SK-N-SH treated with all-trans-retinoic acid at 6 μM for 48 hours (cell line): ENCODE measurements around the gene ZEB1.

Experiments
- ATAC-seq: fragments of 200-7000 bp; cut with Tn5 transposase; 3 replicates; pipeline ENCODE4 v1.9.1; 2020; ENCODE audit warnings: mild to moderate bottlenecking, moderate library complexity
- ARNTL ChIP-seq: fragments of 450-650 bp; formaldehyde crosslinking; IDR thresholded peaks from 2 replicates; pipeline ENCODE4 v1.5.0; 2020; ENCODE audit warnings: low read depth, mild to moderate bottlenecking, moderate library complexity, borderline replicate concordance
- BACH2 ChIP-seq: fragments of 250-450 bp; sonication (Bioruptor Pico); IDR thresholded peaks from 2 replicates; pipeline ENCODE4 v1.9.0; 2021; ENCODE audit warnings: mild to moderate bottlenecking, borderline replicate concordance
- CSRNP3 ChIP-seq: fragments of 250-450 bp; sonication (Bioruptor Pico); IDR thresholded peaks from 2 replicates; pipeline ENCODE4 v1.5.1; 2021; ENCODE audit warnings: mild to moderate bottlenecking, moderate library complexity
- ESRRG ChIP-seq: fragments of 250-450 bp; sonication (Bioruptor Pico); IDR thresholded peaks from 2 replicates; pipeline ENCODE4 v1.6.1; 2021; ENCODE audit warnings: mild to moderate bottlenecking
- GLIS3 ChIP-seq: fragments of 250-450 bp; sonication (Bioruptor Pico); IDR thresholded peaks from 2 replicates; pipeline ENCODE4 v1.5.0; 2020; ENCODE audit warnings: mild to moderate bottlenecking, moderate library complexity
- ISL1 ChIP-seq: fragments of 250-450 bp; sonication (Bioruptor Pico); IDR thresholded peaks from 2 replicates; pipeline ENCODE4 v2.1.2; 2022; ENCODE audit warnings: mild to moderate bottlenecking, moderate library complexity
- OSR1 ChIP-seq: fragments of 250-450 bp; sonication (Bioruptor Pico); IDR thresholded peaks from 2 replicates; pipeline ENCODE4 v1.8.0; 2022; ENCODE audit warnings: moderate library complexity, mild to moderate bottlenecking, inconsistent platforms
- PPARA ChIP-seq: fragments of 250-450 bp; sonication (Bioruptor Pico); IDR thresholded peaks from 2 replicates; pipeline ENCODE4 v1.5.0; 2020; ENCODE audit warnings: mild to moderate bottlenecking, borderline replicate concordance
- RARB ChIP-seq: fragments of 250-450 bp; sonication (Bioruptor Pico); IDR thresholded peaks from 2 replicates; pipeline ENCODE4 v1.8.0; 2021; ENCODE audit warnings: mild to moderate bottlenecking, moderate library complexity
- SNAI2 ChIP-seq: fragments of 250-450 bp; sonication (Bioruptor Pico); IDR thresholded peaks from 2 replicates; pipeline ENCODE4 v1.5.0; 2020; ENCODE audit warnings: mild to moderate bottlenecking, moderate library complexity
- TCF4 ChIP-seq: fragments of 250-450 bp; sonication (Bioruptor Pico); IDR thresholded peaks from 2 replicates; pipeline ENCODE4 v1.8.0; 2021; ENCODE audit warnings: mild to moderate bottlenecking, moderate library complexity, borderline replicate concordance
- TOX ChIP-seq: fragments of 250-450 bp; sonication (Bioruptor Pico); IDR thresholded peaks from 2 replicates; pipeline ENCODE4 v1.8.0; 2021; ENCODE audit warnings: mild to moderate bottlenecking, moderate library complexity, borderline replicate concordance
- ZC3H10 ChIP-seq: fragments of 250-450 bp; sonication (Bioruptor Pico); IDR thresholded peaks from 2 replicates; pipeline ENCODE4 v1.5.1; 2021; ENCODE audit warnings: mild to moderate bottlenecking, moderate library complexity
- ZFP3 ChIP-seq: fragments of 250-450 bp; sonication (Bioruptor Pico); IDR thresholded peaks from 2 replicates; pipeline ENCODE4 v1.5.0; 2020; ENCODE audit warnings: mild to moderate bottlenecking, moderate library complexity
- ZFP30 ChIP-seq: fragments of 450-650 bp; formaldehyde crosslinking; IDR thresholded peaks from 2 replicates; pipeline ENCODE4 v1.5.0; 2022; ENCODE audit warnings: mild to moderate bottlenecking, moderate library complexity
- ZNF565 ChIP-seq: fragments of 450-650 bp; formaldehyde crosslinking; conservative IDR thresholded peaks from 2 replicates; pipeline ENCODE4 v1.5.0; 2020; ENCODE audit warnings: low read depth, mild to moderate bottlenecking, moderate library complexity
- ZNF70 ChIP-seq: fragments of 450-650 bp; formaldehyde crosslinking; IDR thresholded peaks from 2 replicates; pipeline ENCODE4 v1.5.0; 2020; ENCODE audit warnings: mild to moderate bottlenecking, moderate library complexity
- TF ChIP-seq, protein P1 (sequence below): fragments of 250-450 bp; sonication (Bioruptor Pico); IDR thresholded peaks from 2 replicates; pipeline ENCODE4 v1.5.0; 2020; ENCODE audit warnings: mild to moderate bottlenecking, moderate library complexity
- TF ChIP-seq, protein P2 (sequence below): fragments of 250-450 bp; sonication (Bioruptor Pico); IDR thresholded peaks from 2 replicates; pipeline ENCODE4 v1.5.1; 2020; ENCODE audit warnings: low read depth, mild to moderate bottlenecking, moderate library complexity
- TF ChIP-seq, protein P3 (sequence below): fragments of 250-450 bp; sonication (Bioruptor Pico); IDR thresholded peaks from 2 replicates; pipeline ENCODE4 v1.8.0; 2020; ENCODE audit warnings: mild to moderate bottlenecking, moderate library complexity, borderline replicate concordance

The ZEB1 gene

DNA sequence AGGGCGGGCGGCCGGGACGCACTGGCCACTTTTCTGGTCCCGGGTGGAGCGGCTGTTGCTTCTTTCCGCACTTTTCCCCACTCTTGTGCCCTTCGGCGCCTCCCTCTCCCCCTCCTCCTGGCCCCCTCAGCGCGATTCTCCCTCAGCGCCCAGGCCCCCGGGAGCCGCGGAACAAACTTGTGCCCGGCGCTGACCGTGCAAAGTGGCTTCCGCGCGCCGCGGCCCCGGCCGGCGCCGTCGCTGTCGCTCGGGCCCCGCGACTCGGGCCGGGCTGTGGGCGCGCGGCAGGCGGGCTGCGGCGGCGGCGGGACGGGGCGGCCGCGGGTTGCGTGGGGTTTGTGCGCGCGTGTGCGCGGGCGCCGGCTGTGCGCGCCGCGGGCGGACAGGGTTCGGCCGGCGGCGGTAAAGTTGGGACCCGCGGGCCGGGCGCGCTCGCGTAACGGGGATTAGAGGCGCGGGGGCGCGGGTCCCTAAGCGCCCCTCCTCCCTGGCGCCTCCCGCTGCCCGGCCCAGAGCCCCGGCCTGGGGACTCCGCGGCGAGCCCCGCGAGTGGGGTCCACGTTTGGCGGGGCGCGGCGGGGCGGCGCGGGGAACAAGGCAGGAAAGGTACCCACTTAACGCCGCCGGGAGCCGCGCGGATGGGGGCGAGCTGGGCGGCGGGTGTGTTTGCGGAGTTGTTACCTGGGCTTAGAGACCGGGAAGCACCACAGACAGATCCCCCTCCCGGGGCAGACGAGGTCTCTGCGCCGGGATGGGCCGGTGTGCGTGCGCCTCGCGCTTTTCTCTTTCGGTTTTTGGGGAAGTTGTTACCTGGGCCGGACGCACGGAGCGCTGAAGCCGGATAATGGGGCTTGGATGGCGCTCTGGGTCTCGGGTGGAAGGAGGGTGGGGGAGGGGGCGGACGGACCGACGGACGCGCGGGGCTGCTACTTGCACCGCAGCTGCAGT, 860 bp downstream of the ZEB1 start:
- TF ChIP-seq ISL1 (CRISPR knock-in tag) (no peak), ARNTL (CRISPR knock-in tag) (no peak), OSR1 (no peak), ZC3H10 (CRISPR knock-in tag) (no peak), PPARA (CRISPR knock-in tag) (no peak), ZFP30 (CRISPR knock-in tag) (no peak), CSRNP3 (CRISPR knock-in tag) (no peak), ZNF565 (CRISPR knock-in tag) (no peak), TCF4 (CRISPR knock-in tag) (no peak), ESRRG (CRISPR knock-in tag) (no peak), TOX (no peak), SNAI2 (CRISPR knock-in tag) (no peak), ZNF70 (CRISPR knock-in tag) (no peak), GLIS3 (CRISPR knock-in tag) (no peak), ZFP3 (CRISPR knock-in tag) (no peak), RARB (no peak), BACH2 (no peak)
- TF ChIP-seq, protein P1, sequence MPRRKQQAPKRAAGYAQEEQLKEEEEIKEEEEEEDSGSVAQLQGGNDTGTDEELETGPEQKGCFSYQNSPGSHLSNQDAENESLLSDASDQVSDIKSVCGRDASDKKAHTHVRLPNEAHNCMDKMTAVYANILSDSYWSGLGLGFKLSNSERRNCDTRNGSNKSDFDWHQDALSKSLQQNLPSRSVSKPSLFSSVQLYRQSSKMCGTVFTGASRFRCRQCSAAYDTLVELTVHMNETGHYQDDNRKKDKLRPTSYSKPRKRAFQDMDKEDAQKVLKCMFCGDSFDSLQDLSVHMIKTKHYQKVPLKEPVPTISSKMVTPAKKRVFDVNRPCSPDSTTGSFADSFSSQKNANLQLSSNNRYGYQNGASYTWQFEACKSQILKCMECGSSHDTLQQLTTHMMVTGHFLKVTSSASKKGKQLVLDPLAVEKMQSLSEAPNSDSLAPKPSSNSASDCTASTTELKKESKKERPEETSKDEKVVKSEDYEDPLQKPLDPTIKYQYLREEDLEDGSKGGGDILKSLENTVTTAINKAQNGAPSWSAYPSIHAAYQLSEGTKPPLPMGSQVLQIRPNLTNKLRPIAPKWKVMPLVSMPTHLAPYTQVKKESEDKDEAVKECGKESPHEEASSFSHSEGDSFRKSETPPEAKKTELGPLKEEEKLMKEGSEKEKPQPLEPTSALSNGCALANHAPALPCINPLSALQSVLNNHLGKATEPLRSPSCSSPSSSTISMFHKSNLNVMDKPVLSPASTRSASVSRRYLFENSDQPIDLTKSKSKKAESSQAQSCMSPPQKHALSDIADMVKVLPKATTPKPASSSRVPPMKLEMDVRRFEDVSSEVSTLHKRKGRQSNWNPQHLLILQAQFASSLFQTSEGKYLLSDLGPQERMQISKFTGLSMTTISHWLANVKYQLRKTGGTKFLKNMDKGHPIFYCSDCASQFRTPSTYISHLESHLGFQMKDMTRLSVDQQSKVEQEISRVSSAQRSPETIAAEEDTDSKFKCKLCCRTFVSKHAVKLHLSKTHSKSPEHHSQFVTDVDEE: no peak
- TF ChIP-seq, protein P2, sequence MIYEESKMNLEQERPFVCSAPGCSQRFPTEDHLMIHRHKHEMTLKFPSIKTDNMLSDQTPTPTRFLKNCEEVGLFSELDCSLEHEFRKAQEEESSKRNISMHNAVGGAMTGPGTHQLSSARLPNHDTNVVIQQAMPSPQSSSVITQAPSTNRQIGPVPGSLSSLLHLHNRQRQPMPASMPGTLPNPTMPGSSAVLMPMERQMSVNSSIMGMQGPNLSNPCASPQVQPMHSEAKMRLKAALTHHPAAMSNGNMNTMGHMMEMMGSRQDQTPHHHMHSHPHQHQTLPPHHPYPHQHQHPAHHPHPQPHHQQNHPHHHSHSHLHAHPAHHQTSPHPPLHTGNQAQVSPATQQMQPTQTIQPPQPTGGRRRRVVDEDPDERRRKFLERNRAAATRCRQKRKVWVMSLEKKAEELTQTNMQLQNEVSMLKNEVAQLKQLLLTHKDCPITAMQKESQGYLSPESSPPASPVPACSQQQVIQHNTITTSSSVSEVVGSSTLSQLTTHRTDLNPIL (CRISPR knock-in tag): no peak
- TF ChIP-seq, protein P3, sequence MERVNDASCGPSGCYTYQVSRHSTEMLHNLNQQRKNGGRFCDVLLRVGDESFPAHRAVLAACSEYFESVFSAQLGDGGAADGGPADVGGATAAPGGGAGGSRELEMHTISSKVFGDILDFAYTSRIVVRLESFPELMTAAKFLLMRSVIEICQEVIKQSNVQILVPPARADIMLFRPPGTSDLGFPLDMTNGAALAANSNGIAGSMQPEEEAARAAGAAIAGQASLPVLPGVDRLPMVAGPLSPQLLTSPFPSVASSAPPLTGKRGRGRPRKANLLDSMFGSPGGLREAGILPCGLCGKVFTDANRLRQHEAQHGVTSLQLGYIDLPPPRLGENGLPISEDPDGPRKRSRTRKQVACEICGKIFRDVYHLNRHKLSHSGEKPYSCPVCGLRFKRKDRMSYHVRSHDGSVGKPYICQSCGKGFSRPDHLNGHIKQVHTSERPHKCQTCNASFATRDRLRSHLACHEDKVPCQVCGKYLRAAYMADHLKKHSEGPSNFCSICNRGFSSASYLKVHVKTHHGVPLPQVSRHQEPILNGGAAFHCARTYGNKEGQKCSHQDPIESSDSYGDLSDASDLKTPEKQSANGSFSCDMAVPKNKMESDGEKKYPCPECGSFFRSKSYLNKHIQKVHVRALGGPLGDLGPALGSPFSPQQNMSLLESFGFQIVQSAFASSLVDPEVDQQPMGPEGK: no peak
- peak; percentile 11 for ATAC-seq

DNA sequence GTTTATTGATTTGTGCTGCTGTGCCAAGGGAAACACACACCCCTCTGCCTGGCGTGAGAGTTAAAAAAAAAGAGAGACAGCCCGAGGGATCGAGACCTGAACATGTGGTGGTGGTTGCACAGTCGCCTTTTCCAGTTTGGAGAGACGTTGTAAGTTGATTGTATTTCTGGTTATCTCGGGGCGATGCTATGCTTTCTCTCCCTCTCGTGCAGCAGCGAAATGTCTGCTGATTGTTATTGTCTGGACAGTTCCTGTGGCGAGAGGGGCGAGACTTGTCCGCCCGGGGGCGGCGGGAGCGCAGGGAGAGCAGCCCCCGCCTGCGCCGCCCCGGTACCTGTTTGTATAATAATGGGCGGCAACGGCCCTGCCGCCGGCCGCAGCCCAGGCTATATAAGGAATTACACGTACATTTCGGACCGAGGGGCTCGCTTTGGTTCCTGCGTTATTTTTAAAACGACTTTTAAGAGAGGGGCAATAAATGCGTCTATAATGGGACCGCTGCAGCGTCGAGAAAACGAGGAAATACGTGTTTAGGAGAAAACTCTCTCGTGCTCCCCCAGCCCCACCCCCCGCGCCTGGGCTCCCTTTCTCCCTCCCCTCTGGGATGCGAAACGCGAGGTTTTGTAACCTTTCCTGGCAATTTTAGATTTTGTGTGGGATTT, 1.7 kb downstream of the ZEB1 start:
- peak; percentile 20 for ATAC-seq
- no peak for TF ChIP-seq CSRNP3 (CRISPR knock-in tag)
- TF ChIP-seq, protein P3: peak; percentile 65; the same call in 1 of the 2 replicates
